ENCODE data around the gene SNAI1.

The SNAI1 gene

GRCh38 chr20:50014570-50015562 is 32.1 kb downstream of the SNAI1 start:
- no peak for DNase-seq

GRCh38 chr20:50015636-50015992 is 32.8 kb downstream of the SNAI1 start:
- DNase-seq = no peak

- DNase-seq = no peak
Measured at GRCh38 chr20:50015993-50016770, 33.4 kb downstream of the SNAI1 start.

GRCh38 chr20:50017160-50017559 is 34.4 kb downstream of the SNAI1 start:
- no peak for DNase-seq

- DNase-seq = no peak
Measured at GRCh38 chr20:50017576-50018248, 34.9 kb downstream of the SNAI1 start.

GRCh38 chr20:50019466-50020256 is 36.9 kb downstream of the SNAI1 start:
- DNase-seq = no peak

- no peak for DNase-seq
Measured at GRCh38 chr20:50020288-50020687, 37.5 kb downstream of the SNAI1 start.

- no peak for DNase-seq
Measured at GRCh38 chr20:50022676-50023075, 39.9 kb downstream of the SNAI1 start.

- DNase-seq = no peak
Measured at GRCh38 chr20:50023116-50023805, 40.5 kb downstream of the SNAI1 start.

- no peak for DNase-seq
Measured at GRCh38 chr20:50026746-50027575, 44.2 kb downstream of the SNAI1 start.

- DNase-seq = no peak
Measured at GRCh38 chr20:50027611-50028105, 44.9 kb downstream of the SNAI1 start.

- no peak for DNase-seq
Measured at GRCh38 chr20:50029083-50029696, 46.4 kb downstream of the SNAI1 start.

- no peak for DNase-seq
Measured at GRCh38 chr20:50029697-50030461, 47.1 kb downstream of the SNAI1 start.

GRCh38 chr20:50032955-50033666 is 50.3 kb downstream of the SNAI1 start:
- DNase-seq = no peak

- no peak for DNase-seq
Measured at GRCh38 chr20:50034567-50035180, 51.9 kb downstream of the SNAI1 start.

- no peak for DNase-seq
Measured at GRCh38 chr20:50036703-50037102, 53.9 kb downstream of the SNAI1 start.

- no peak for DNase-seq
Measured at GRCh38 chr20:50037123-50037522, 54.3 kb downstream of the SNAI1 start.

- no peak for DNase-seq
Measured at GRCh38 chr20:50037575-50037974, 54.8 kb downstream of the SNAI1 start.

Measured in stimulated activated CD4-positive, alpha-beta T cell treated with anti-CD3 and anti-CD28 coated beads, Interleukin-2, amount 100 ng/mL, for 48 hours (primary cell).